Suprapubic skin (tissue), 4 donors: ENCODE data around the gene RPS6KA2. TPM values are rescaled to one million over a fixed set of nuclear protein-coding genes. Genes with fewer than 3 reads are reported as not detected.

Source experiments
- DNase-seq, 2 donors: peaks; one replicate each; pipeline ENCODE4 v3.0.0-alpha.2; 2019; ENCODE audit warnings: low spot score in 2 of 2
- H3K27ac ChIP-seq: fragments of 200-600 bp; sonication (generic); one replicate; pipeline ENCODE4 v1.5.1; 2019
- H3K27me3 ChIP-seq: fragments of 200-600 bp; sonication (generic); one replicate; pipeline ENCODE4 v1.5.1; 2019
- H3K36me3 ChIP-seq: fragments of 200-600 bp; sonication (generic); one replicate; pipeline ENCODE4 v1.5.1; 2019
- H3K4me1 ChIP-seq: fragments of 200-600 bp; sonication (generic); one replicate; pipeline ENCODE4 v1.5.1; 2019
- H3K4me3 ChIP-seq: fragments of 200-600 bp; sonication (generic); one replicate; pipeline ENCODE4 v1.5.1; 2019; ENCODE audit warnings: mild to moderate bottlenecking
- H3K9me3 ChIP-seq: fragments of 200-600 bp; sonication (generic); one replicate; pipeline ENCODE4 v1.5.1; 2019
- CTCF ChIP-seq, 2 donors: fragments of 200-600 bp in 1 of 2; fragments of 450-650 bp in 1 of 2; sonication (generic) in 1 of 2; IDR thresholded peaks; one replicate each; pipeline ENCODE4 v1.5.1; 2016 to 2019; ENCODE audit warnings: antibody characterized with exemption in 2 of 2, mild to moderate bottlenecking in 1 of 2, moderate library complexity in 1 of 2
- EP300 ChIP-seq: sonication (generic); formaldehyde crosslinking; IDR thresholded peaks from one replicate; pipeline ENCODE4 v1.6.1; 2017; ENCODE audit warnings: antibody characterized with exemption
- POLR2A ChIP-seq, 2 donors: fragments of 450-650 bp; IDR thresholded peaks; one replicate each; pipeline ENCODE4 v1.6.1; 2017; ENCODE audit warnings: antibody characterized with exemption in 2 of 2, mild to moderate bottlenecking in 2 of 2, moderate library complexity in 2 of 2
- POLR2AphosphoS5 ChIP-seq, 3 donors: sonication (generic); formaldehyde crosslinking; IDR thresholded peaks; one replicate each; pipeline ENCODE4 v1.6.1; 2017; ENCODE audit warnings: antibody characterized with exemption in 3 of 3
- WGBS: methylation state at CpG from one replicate; pipeline ENCODE4 v1.1.5; 2018; 5-methylcytosine and 5-hydroxymethylcytosine counted together
- total RNA-seq, 4 donors: library from RNA; depleted of rRNA; stranded (reverse); fragments of >200 nt; gene quantifications; one replicate each; pipeline ENCODE4 v1.1.0, GENCODE V29; 2016

The RPS6KA2 gene
- total RNA-seq, 4 donors from 2014 or later: 24.2 to 38.5 (median 32.3) TPM

GRCh38 chr6:166498661-166499349 lies 128.2 kb downstream of the RPS6KA2 start:
- Histone ChIP-seq H3K36me3 (peaks cover 39% of the 10 kb centered on the region), H3K27ac (no peak overlapping the region), H3K4me1 (no peaks in the 10 kb centered on the region), H3K4me3 (no peak overlapping the region), H3K9me3 (no peaks in the 10 kb centered on the region), H3K27me3 (no peaks in the 10 kb centered on the region)
- DNase-seq: no peak
- TF ChIP-seq CTCF (IDR thresholded peaks at IDR 0.05): no peak
- no peak for TF ChIP-seq POLR2A (IDR thresholded peaks at IDR 0.05)
- no peak for TF ChIP-seq EP300
- TF ChIP-seq POLR2AphosphoS5 (IDR thresholded peaks at IDR 0.05): no peak
- over 99% methylated on average over 20 of the region's 23 CpGs for WGBS

GRCh38 chr6:166498228-166498627 lies 128.8 kb downstream of the RPS6KA2 start:
- Histone ChIP-seq H3K36me3 (peaks cover 35% of the 10 kb centered on the region), H3K27me3 (no peaks in the 10 kb centered on the region), H3K4me1 (no peaks in the 10 kb centered on the region), H3K4me3 (no peak overlapping the region), H3K9me3 (no peaks in the 10 kb centered on the region), H3K27ac (no peak overlapping the region)
- DNase-seq: no peak
- WGBS: 97% methylated on average over 22 of the region's 25 CpGs
- no peak for TF ChIP-seq POLR2A (IDR thresholded peaks at IDR 0.05)

GRCh38 chr6:166497087-166497899 lies 129.8 kb downstream of the RPS6KA2 start:
- peaks cover 32% of the 10 kb centered on the region for H3K36me3 ChIP-seq
- TF ChIP-seq CTCF (IDR thresholded peaks at IDR 0.05) (no peak), EP300 (no peak), POLR2A (IDR thresholded peaks at IDR 0.05) (no peak), POLR2AphosphoS5 (IDR thresholded peaks at IDR 0.05) (no peak)
- DNase-seq: no peak
- no peak overlapping the region for H3K27ac ChIP-seq
- 91% methylated on average over 23 of the region's 32 CpGs for WGBS
- no peaks in the 10 kb centered on the region for H3K9me3 ChIP-seq
- H3K27me3 ChIP-seq: no peaks in the 10 kb centered on the region
- no peak overlapping the region for H3K4me3 ChIP-seq
- H3K4me1 ChIP-seq: no peaks in the 10 kb centered on the region

- TF ChIP-seq POLR2AphosphoS5 (IDR thresholded peaks at IDR 0.05) (no peak), CTCF (IDR thresholded peaks at IDR 0.05) (no peak), POLR2A (IDR thresholded peaks at IDR 0.05) (no peak), EP300 (no peak)
- Histone ChIP-seq H3K9me3 (no peaks in the 10 kb centered on the region), H3K36me3 (peaks cover 31% of the 10 kb centered on the region), H3K27me3 (no peaks in the 10 kb centered on the region), H3K4me1 (no peaks in the 10 kb centered on the region), H3K4me3 (no peak overlapping the region), H3K27ac (no peak overlapping the region)
- WGBS: 100% methylated on average over 2 of the region's 2 CpGs
- DNase-seq: no peak
Measured at GRCh38 chr6:166496460-166496859, 130.6 kb downstream of the RPS6KA2 start.

- WGBS: 92% methylated on average over 20 of the region's 20 CpGs
- H3K36me3 ChIP-seq: peaks cover 24% of the 10 kb centered on the region
- H3K4me3 ChIP-seq: no peak overlapping the region
- no peaks in the 10 kb centered on the region for H3K27me3 ChIP-seq
- H3K27ac ChIP-seq: no peak overlapping the region
- peak in 1 of 2 donors; percentile 64 for DNase-seq
- H3K4me1 ChIP-seq: no peaks in the 10 kb centered on the region
- H3K9me3 ChIP-seq: no peaks in the 10 kb centered on the region
- TF ChIP-seq POLR2A (IDR thresholded peaks at IDR 0.05) (no peak), POLR2AphosphoS5 (IDR thresholded peaks at IDR 0.05) (no peak), CTCF (IDR thresholded peaks at IDR 0.05) (no peak), EP300 (no peak)
Measured at GRCh38 chr6:166495487-166496314, 131.3 kb downstream of the RPS6KA2 start.
